HepG2 (cell line): Measurements from ENCODE around the gene RUVBL1. TPM values are rescaled to one million over a fixed set of nuclear protein-coding genes. Genes with fewer than 3 reads are reported as not detected.

Experiments
- ARID4A ChIP-seq: sonication (generic); formaldehyde crosslinking; IDR thresholded peaks from 2 replicates; pipeline ENCODE4 v1.5.0; 2020; ENCODE audit warnings: mild to moderate bottlenecking, missing genetic modification reagents, borderline replicate concordance
- CREM ChIP-seq, 2 experiments: sonication (generic) in 1 of 2; formaldehyde crosslinking in 1 of 2; IDR thresholded peaks; 2 replicates each; pipeline versions ENCODE4 v1.4.0 to v1.6.1; 2016 to 2020; ENCODE audit warnings: antibody characterized with exemption in 1 of 2, mild to moderate bottlenecking in 1 of 2, missing genetic modification reagents in 1 of 2
- HDAC1 ChIP-seq: sonication (generic); formaldehyde crosslinking; IDR thresholded peaks from 2 replicates; pipeline ENCODE4 v1.5.1; 2020; ENCODE audit warnings: mild to moderate bottlenecking, missing genetic modification reagents
- PHF20 ChIP-seq: sonication (generic); formaldehyde crosslinking; IDR thresholded peaks from 2 replicates; pipeline ENCODE4 v1.5.0; 2020; ENCODE audit warnings: mild to moderate bottlenecking, missing genetic modification reagents
- PHF5A ChIP-seq: IDR thresholded peaks from one replicate; pipeline ENCODE4 v1.6.1; 2018; ENCODE audit warnings: low read depth, missing genetic modification reagents; ENCODE audit not compliant: unreplicated experiment
- SNAI1 ChIP-seq: sonication (generic); formaldehyde crosslinking; IDR thresholded peaks from 2 replicates; pipeline ENCODE4 v1.5.0; 2020; ENCODE audit warnings: mild to moderate bottlenecking, missing genetic modification reagents, borderline replicate concordance
- ZNF383 ChIP-seq: sonication (generic); formaldehyde crosslinking; IDR thresholded peaks from 2 replicates; pipeline ENCODE4 v1.4.0; 2020; ENCODE audit warnings: missing genetic modification reagents, mild to moderate bottlenecking, borderline replicate concordance
- ZNF501 ChIP-seq: sonication (generic); formaldehyde crosslinking; IDR thresholded peaks from 2 replicates; pipeline ENCODE4 v1.5.1; 2020; ENCODE audit warnings: mild to moderate bottlenecking, moderate library complexity, missing genetic modification reagents
- ZNF691 ChIP-seq: sonication (generic); formaldehyde crosslinking; IDR thresholded peaks from 2 replicates; pipeline ENCODE4 v1.4.0; 2020; ENCODE audit warnings: missing genetic modification reagents, low read depth, mild to moderate bottlenecking, borderline replicate concordance
- ZNF713 ChIP-seq: sonication (generic); formaldehyde crosslinking; IDR thresholded peaks from 2 replicates; pipeline ENCODE4 v1.4.0; 2020; ENCODE audit warnings: mild to moderate bottlenecking, missing genetic modification reagents
- ZSCAN22 ChIP-seq: sonication (generic); formaldehyde crosslinking; IDR thresholded peaks from 2 replicates; pipeline ENCODE4 v1.4.0; 2020; ENCODE audit warnings: mild to moderate bottlenecking, missing genetic modification reagents
- ZUFSP ChIP-seq: sonication (generic); formaldehyde crosslinking; IDR thresholded peaks from 2 replicates; pipeline ENCODE4 v1.9.0; 2021; ENCODE audit warnings: missing genetic modification reagents, mild to moderate bottlenecking, borderline replicate concordance
- polyA plus RNA-seq, 8 experiments: library from polyadenylated mRNA; depleted of rRNA in 3 of 8; stranded (reverse) in 7 of 8; unstranded in 1 of 8; fragments of >200 nt; fragmentation: Illumina TruSeq in 4 of 8; extraction: Trizol in 4 of 8; gene quantifications; 2 replicates each; pipeline versions ENCODE4 v1.2.1 to v1.2.3, GENCODE V29; 2011 to 2016; ENCODE audit warnings: low read depth in 4 of 8, missing spikeins in 1 of 8, mixed read lengths in 1 of 8; ENCODE audit not compliant: insufficient read depth in 1 of 8
- total RNA-seq, 5 experiments: library from RNA; depleted of rRNA; stranded (reverse); fragments of >200 nt; fragmentation: Illumina TruSeq; extraction: Trizol; gene quantifications; 2 replicates each; pipeline ENCODE4 v1.2.3, GENCODE V29; 2016; ENCODE audit warnings: low read depth in 1 of 5
- TF ChIP-seq, protein P1 (sequence below): IDR thresholded peaks from 2 replicates; pipeline ENCODE4 v1.6.1; 2016; ENCODE audit warnings: low read depth
- TF ChIP-seq, protein P2 (sequence below): sonication (generic); formaldehyde crosslinking; IDR thresholded peaks from 2 replicates; pipeline ENCODE4 v1.8.1; 2023; ENCODE audit warnings: missing genetic modification reagents, inconsistent platforms, borderline replicate concordance
- TF ChIP-seq, protein P3 (sequence below): sonication (generic); formaldehyde crosslinking; IDR thresholded peaks from 2 replicates; pipeline ENCODE4 v1.5.0; 2020; ENCODE audit warnings: missing genetic modification reagents
- TF ChIP-seq, protein P4 (sequence below), 2 experiments: fragments of 450-650 bp in 1 of 2; sonication (generic) in 1 of 2; formaldehyde crosslinking; IDR thresholded peaks; 2 replicates each; pipeline versions ENCODE4 v1.5.0 to v1.8.0; 2020 to 2022; ENCODE audit warnings: mild to moderate bottlenecking in 1 of 2, missing genetic modification reagents in 1 of 2

RUVBL1 gene
- total and polyA plus RNA-seq, 2 of the 13 experiments (the other 11 are each of a cell fraction or from before 2014, with no cell fraction given): 32.7 to 86.3 TPM

DNA sequence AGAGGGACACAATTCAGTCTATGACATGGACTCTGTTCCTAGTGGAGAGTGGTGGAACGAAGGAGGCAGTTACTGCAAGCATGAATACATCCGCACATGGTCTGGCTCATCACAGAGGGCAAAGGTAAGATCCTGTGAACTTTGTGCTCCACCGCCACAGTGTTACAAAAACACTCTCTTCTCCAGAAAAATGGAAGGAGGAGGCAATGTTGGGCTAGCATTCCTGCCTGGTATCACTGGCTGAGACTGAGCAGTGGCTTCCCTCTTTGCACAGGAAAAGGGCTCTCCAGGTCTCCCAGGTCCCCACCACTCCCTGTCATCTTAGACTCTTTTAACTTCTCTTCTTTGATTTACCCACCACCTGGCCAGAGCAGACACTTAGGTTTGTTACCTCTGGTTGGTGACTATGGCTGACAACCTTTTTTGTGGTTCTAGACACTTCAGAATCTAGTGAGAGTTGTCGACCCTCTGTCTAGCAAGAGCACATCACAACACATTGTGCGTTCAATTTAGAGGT, 28.2 kb upstream of the RUVBL1 start (continued):
- TF ChIP-seq ZNF383 (CRISPR knock-in tag): no peak
- no peak for TF ChIP-seq SNAI1 (CRISPR knock-in tag)
- TF ChIP-seq, protein P1, sequence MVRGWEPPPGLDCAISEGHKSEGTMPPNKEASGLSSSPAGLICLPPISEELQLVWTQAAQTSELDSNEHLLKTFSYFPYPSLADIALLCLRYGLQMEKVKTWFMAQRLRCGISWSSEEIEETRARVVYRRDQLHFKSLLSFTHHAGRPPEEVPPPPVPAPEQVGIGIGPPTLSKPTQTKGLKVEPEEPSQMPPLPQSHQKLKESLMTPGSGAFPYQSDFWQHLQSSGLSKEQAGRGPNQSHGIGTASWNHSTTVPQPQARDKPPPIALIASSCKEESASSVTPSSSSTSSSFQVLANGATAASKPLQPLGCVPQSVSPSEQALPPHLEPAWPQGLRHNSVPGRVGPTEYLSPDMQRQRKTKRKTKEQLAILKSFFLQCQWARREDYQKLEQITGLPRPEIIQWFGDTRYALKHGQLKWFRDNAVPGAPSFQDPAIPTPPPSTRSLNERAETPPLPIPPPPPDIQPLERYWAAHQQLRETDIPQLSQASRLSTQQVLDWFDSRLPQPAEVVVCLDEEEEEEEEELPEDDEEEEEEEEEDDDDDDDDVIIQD (CRISPR knock-in tag): peak; percentile 83
- TF ChIP-seq, protein P2, sequence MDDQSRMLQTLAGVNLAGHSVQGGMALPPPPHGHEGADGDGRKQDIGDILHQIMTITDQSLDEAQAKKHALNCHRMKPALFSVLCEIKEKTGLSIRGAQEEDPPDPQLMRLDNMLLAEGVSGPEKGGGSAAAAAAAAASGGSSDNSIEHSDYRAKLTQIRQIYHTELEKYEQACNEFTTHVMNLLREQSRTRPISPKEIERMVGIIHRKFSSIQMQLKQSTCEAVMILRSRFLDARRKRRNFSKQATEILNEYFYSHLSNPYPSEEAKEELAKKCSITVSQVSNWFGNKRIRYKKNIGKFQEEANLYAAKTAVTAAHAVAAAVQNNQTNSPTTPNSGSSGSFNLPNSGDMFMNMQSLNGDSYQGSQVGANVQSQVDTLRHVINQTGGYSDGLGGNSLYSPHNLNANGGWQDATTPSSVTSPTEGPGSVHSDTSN (CRISPR knock-in tag): no peak
- TF ChIP-seq, protein P3, sequence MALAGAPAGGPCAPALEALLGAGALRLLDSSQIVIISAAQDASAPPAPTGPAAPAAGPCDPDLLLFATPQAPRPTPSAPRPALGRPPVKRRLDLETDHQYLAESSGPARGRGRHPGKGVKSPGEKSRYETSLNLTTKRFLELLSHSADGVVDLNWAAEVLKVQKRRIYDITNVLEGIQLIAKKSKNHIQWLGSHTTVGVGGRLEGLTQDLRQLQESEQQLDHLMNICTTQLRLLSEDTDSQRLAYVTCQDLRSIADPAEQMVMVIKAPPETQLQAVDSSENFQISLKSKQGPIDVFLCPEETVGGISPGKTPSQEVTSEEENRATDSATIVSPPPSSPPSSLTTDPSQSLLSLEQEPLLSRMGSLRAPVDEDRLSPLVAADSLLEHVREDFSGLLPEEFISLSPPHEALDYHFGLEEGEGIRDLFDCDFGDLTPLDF (CRISPR knock-in tag): no peak
- peak; percentile 58; the same call in 1 of the 2 replicates for TF ChIP-seq PHF20
- peak; percentile 59; the same call in 1 of the 2 replicates for TF ChIP-seq ZNF691 (CRISPR knock-in tag)
- TF ChIP-seq ZNF713: no peak
- peak; percentile 81 for TF ChIP-seq HDAC1 (CRISPR knock-in tag)
- TF ChIP-seq, protein P4, sequence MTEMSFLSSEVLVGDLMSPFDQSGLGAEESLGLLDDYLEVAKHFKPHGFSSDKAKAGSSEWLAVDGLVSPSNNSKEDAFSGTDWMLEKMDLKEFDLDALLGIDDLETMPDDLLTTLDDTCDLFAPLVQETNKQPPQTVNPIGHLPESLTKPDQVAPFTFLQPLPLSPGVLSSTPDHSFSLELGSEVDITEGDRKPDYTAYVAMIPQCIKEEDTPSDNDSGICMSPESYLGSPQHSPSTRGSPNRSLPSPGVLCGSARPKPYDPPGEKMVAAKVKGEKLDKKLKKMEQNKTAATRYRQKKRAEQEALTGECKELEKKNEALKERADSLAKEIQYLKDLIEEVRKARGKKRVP (CRISPR knock-in tag; IDR thresholded peaks at IDR 0.05): no peak
- no peak for TF ChIP-seq ZUFSP
- TF ChIP-seq PHF5A (CRISPR knock-in tag): peak; percentile 58
- peak; percentile 73 for TF ChIP-seq ZNF501
- TF ChIP-seq CREM (IDR thresholded peaks at IDR 0.05): peak; percentile 65; the same call in 1 of the 2 replicates
- TF ChIP-seq CREM (CRISPR knock-in tag; IDR thresholded peaks at IDR 0.05): no peak
- peak; percentile 44; the same call in 1 of the 2 replicates for TF ChIP-seq ZSCAN22 (CRISPR knock-in tag)
- peak; percentile 37; the same call in 1 of the 2 replicates for TF ChIP-seq ARID4A (CRISPR knock-in tag)
